Esophagus muscularis mucosa (tissue), 4 donors: ENCODE measurements around the gene ADAMTS9. TPM values are rescaled to one million over a fixed set of nuclear protein-coding genes. Genes with fewer than 3 reads are reported as not detected.

ENCODE experiments used
- DNase-seq: peaks from one replicate; pipeline ENCODE4 v3.0.0-alpha.2; 2017; ENCODE audit errors: extremely low spot score
- H3K27ac ChIP-seq, 4 donors: fragments of 200-600 bp; sonication (generic); replicated peaks in 1 of 4; 1 replicate in 3 of 4; 2 replicates in 1 of 4; pipeline ENCODE4 v1.5.1; 2016 to 2019; ENCODE audit warnings: mild to moderate bottlenecking in 1 of 4
- H3K27me3 ChIP-seq, 4 donors: fragments of 200-600 bp; sonication (generic); one replicate each; pipeline versions ENCODE4 v1.5.1 to v1.6.0; 2016 to 2019
- H3K36me3 ChIP-seq, 4 donors: fragments of 200-600 bp; sonication (generic); one replicate each; pipeline ENCODE4 v1.5.1; 2016 to 2019
- H3K4me1 ChIP-seq, 4 donors: fragments of 200-600 bp; sonication (generic); one replicate each; pipeline ENCODE4 v1.5.1; 2016 to 2019
- H3K4me3 ChIP-seq, 4 donors: fragments of 200-600 bp; sonication (generic); 1 replicate in 2 of 4; 2 replicates in 2 of 4; pipeline ENCODE4 v1.5.1; 2016 to 2019; ENCODE audit warnings: mild to moderate bottlenecking in 4 of 4, moderate library complexity in 1 of 4
- H3K9me3 ChIP-seq, 4 donors: fragments of 200-600 bp; sonication (generic); 1 replicate in 3 of 4; 2 replicates in 1 of 4; pipeline ENCODE4 v1.5.1; 2016 to 2019
- CTCF ChIP-seq, 3 experiments: fragments of 200-600 bp in 2 of 3; fragments of 450-650 bp in 1 of 3; sonication (generic) in 2 of 3; IDR thresholded peaks; one replicate each; pipeline ENCODE4 v1.5.1; 2017 to 2019; ENCODE audit warnings: antibody characterized with exemption in 3 of 3, mild to moderate bottlenecking in 2 of 3, moderate library complexity in 1 of 3
- EP300 ChIP-seq: sonication (generic); formaldehyde crosslinking; IDR thresholded peaks from one replicate; pipeline ENCODE4 v1.6.1; 2017; ENCODE audit warnings: antibody characterized with exemption
- POLR2A ChIP-seq: fragments of 450-650 bp; IDR thresholded peaks from one replicate; pipeline ENCODE4 v1.6.1; 2017; ENCODE audit warnings: antibody characterized with exemption, moderate library complexity, mild to moderate bottlenecking, low read depth
- POLR2AphosphoS5 ChIP-seq, 2 donors: sonication (generic); formaldehyde crosslinking; IDR thresholded peaks; one replicate each; pipeline ENCODE4 v1.6.1; 2017; ENCODE audit warnings: antibody characterized with exemption in 2 of 2
- WGBS: methylation state at CpG from one replicate; pipeline ENCODE4 v1.1.5; 2018; 5-methylcytosine and 5-hydroxymethylcytosine counted together
- intact Hi-C: fragments of 100-400 bp; cut with DNase I; formaldehyde crosslinking; loops from one replicate; pipeline ENCODE4 v1.15.1; 2023
- total RNA-seq, 4 donors: library from RNA; depleted of rRNA; stranded (reverse); fragments of >200 nt; gene quantifications; one replicate each; pipeline versions ENCODE4 v1.1.0 to v1.2.1, GENCODE V29; 2016

Gene ADAMTS9
- 100 to 1,000 TPM in 1 of 4 donors, 10 to 100 TPM in 3; 45.3 to 142 (median 56.6) TPM for total RNA-seq

GRCh38 chr3:64687781-64688604, at the start of gene ADAMTS9:
Gene ADAMTS9 (minus strand): TSS chr3:64688000. CDS start chr3:64687657, 343 bp downstream.
- Histone ChIP-seq H3K4me3 (peak within 1 kb of the TSS; percentile 74 to 84 (median 76)), H3K27ac (peak within 1 kb of the TSS; percentile 97 to 98 (median 97)), H3K9me3 (no peaks in the 10 kb centered on the region), H3K27me3 (peaks cover 0 to 3% (median 0%) of the 10 kb centered on the region in 4 donors), H3K36me3 (peaks cover 0 to 30% (median under 1%) of the 10 kb centered on the region in 4 donors), H3K4me1 (peaks cover 26 to 48% (median 41%) of the 10 kb centered on the region in 4 donors)
- WGBS, result under 1% methylated on average over 28 of the region's 60 CpGs
- intact Hi-C loops, result loop anchor here (5.0 to 10.0 kb wide), 3 partner anchors 81 to 557 kb away; no protein-coding TSS in a partner anchor
- TF ChIP-seq CTCF (IDR thresholded peaks at IDR 0.05) (no peak), POLR2A (peak; percentile 82), EP300 (no peak), POLR2AphosphoS5 (IDR thresholded peaks at IDR 0.05) (peak; percentile 94 to 96)
- DNase-seq, result no peak

DNA sequence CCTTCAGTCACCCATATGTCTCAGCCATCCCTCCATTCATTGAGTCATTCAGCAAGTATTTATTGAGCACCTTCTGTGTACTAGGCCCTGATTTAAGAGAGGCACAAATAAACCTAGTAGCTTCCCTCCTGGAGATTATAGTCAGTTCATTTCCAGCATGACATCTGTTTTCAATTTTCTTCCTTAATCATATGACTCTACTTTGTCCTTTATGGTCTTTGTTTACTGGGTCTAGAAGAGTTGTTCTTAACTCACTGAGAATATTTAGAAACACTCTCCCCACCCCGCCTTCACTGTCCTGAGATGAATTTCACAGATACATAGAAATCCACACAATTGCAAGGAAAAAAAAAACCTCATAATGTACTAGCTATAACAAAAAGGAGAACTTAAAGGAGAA, 44.8 kb upstream of the ADAMTS9 start:
- no peaks in the 10 kb centered on the region for H3K36me3 ChIP-seq
- DNase-seq, result no peak
- 94% methylated on average over 1 of the region's 1 CpG for WGBS
- no peaks in the 10 kb centered on the region for H3K27me3 ChIP-seq
- H3K4me1 ChIP-seq, result peaks cover 0 to 19% (median 13%) of the 10 kb centered on the region in 4 donors
- H3K27ac ChIP-seq, result no peak overlapping the region
- TF ChIP-seq POLR2AphosphoS5 (IDR thresholded peaks at IDR 0.05) (no peak), EP300 (no peak), POLR2A (no peak), CTCF (IDR thresholded peaks at IDR 0.05) (no peak)
- intact Hi-C loops, result loop anchor here (5.0 kb wide), 1 partner anchor 620 kb away; no protein-coding TSS in a partner anchor
- no peaks in the 10 kb centered on the region for H3K9me3 ChIP-seq
- no peak overlapping the region for H3K4me3 ChIP-seq

GRCh38 chr3:64730681-64731080, 42.9 kb upstream of the ADAMTS9 start:
- no peak overlapping the region for H3K4me3 ChIP-seq
- 84% methylated on average over 2 of the region's 3 CpGs for WGBS
- no peak overlapping the region for H3K27ac ChIP-seq
- H3K36me3 ChIP-seq, result no peaks in the 10 kb centered on the region
- no peak for TF ChIP-seq POLR2AphosphoS5 (IDR thresholded peaks at IDR 0.05)
- no peak for TF ChIP-seq CTCF (IDR thresholded peaks at IDR 0.05)
- no peak for TF ChIP-seq POLR2A
- no peak for TF ChIP-seq EP300
- H3K9me3 ChIP-seq, result no peaks in the 10 kb centered on the region
- H3K27me3 ChIP-seq, result no peaks in the 10 kb centered on the region
- intact Hi-C loops, result loop anchor here (5.0 kb wide), 1 partner anchor 622 kb away; no protein-coding TSS in a partner anchor
- peaks cover 0 to 24% (median 13%) of the 10 kb centered on the region in 4 donors for H3K4me1 ChIP-seq
- no peak for DNase-seq

GRCh38 chr3:64728994-64729393, 41.2 kb upstream of the ADAMTS9 start:
- intact Hi-C loops, result no loop called here
- H3K36me3 ChIP-seq, result no peaks in the 10 kb centered on the region
- DNase-seq, result no peak
- peak in 1 of 2 donors; percentile 15 for TF ChIP-seq POLR2AphosphoS5 (IDR thresholded peaks at IDR 0.05)
- no peak for TF ChIP-seq CTCF (IDR thresholded peaks at IDR 0.05)
- H3K27ac ChIP-seq, result no peak overlapping the region
- peaks cover 0 to 24% (median 17%) of the 10 kb centered on the region in 4 donors for H3K4me1 ChIP-seq
- H3K27me3 ChIP-seq, result no peaks in the 10 kb centered on the region
- no peaks in the 10 kb centered on the region for H3K9me3 ChIP-seq
- H3K4me3 ChIP-seq, result no peak overlapping the region
- WGBS, result 90% methylated on average over 8 of the region's 8 CpGs
